ENCODE data around the gene TGM6. TPM values are rescaled to one million over a fixed set of nuclear protein-coding genes. Genes with fewer than 3 reads are reported as not detected.

Gene TGM6
- polyA plus RNA-seq, 3 donors, result not detected

DNA sequence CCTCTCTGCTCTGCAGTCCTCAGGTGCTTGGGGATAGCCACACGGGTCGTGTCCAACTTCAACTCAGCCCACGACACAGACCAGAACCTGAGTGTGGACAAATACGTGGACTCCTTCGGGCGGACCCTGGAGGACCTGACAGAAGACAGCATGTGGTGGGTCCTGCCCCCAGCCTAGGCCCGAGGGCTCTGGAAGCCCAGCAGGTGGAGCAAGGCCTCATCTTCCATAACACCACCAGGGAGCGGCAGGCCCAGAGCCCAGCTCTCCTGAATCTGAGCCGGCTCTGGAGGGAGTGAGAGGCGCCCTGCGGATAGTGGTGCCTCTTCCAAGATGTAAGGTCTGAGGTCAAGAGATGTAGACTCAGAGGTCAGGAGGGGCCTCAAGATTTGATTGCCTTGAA is 19.6 kb downstream of the TGM6 start:
- H3K4me2 ChIP-seq (replicated peaks; ENCODE audit: extremely low read depth, low read length, poor library complexity, severe bottlenecking), result no peak overlapping the region
- peaks cover 0 to 18% (median 17%) of the 10 kb centered on the region in 3 donors for H3K27me3 Mint-ChIP-seq (ENCODE audit: low read depth in 3 of 3)
- H3K27me3 ChIP-seq (ENCODE audit: control insufficient read depth in 2 of 2, insufficient read depth in 2 of 2, low read length in 2 of 2), result no peaks in the 10 kb centered on the region
- no peaks in the 10 kb centered on the region for H3K36me3 Mint-ChIP-seq
- no peaks in the 10 kb centered on the region for H3K4me1 ChIP-seq (ENCODE audit: control insufficient read depth in 1 of 2, insufficient read depth in 2 of 2, low read length in 2 of 2)
- TF ChIP-seq, protein P1, sequence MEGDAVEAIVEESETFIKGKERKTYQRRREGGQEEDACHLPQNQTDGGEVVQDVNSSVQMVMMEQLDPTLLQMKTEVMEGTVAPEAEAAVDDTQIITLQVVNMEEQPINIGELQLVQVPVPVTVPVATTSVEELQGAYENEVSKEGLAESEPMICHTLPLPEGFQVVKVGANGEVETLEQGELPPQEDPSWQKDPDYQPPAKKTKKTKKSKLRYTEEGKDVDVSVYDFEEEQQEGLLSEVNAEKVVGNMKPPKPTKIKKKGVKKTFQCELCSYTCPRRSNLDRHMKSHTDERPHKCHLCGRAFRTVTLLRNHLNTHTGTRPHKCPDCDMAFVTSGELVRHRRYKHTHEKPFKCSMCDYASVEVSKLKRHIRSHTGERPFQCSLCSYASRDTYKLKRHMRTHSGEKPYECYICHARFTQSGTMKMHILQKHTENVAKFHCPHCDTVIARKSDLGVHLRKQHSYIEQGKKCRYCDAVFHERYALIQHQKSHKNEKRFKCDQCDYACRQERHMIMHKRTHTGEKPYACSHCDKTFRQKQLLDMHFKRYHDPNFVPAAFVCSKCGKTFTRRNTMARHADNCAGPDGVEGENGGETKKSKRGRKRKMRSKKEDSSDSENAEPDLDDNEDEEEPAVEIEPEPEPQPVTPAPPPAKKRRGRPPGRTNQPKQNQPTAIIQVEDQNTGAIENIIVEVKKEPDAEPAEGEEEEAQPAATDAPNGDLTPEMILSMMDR (IDR thresholded peaks at IDR 0.05), result no peak
- H3K27ac ChIP-seq (ENCODE audit: low read depth in 1 of 2, low read length in 2 of 2), result no peak overlapping the region
- no peak overlapping the region for H3K9ac ChIP-seq (ENCODE audit: insufficient read depth, low read length, poor library complexity, severe bottlenecking)
- H2AFZ ChIP-seq (ENCODE audit: insufficient read depth, low read depth, low read length, poor library complexity, severe bottlenecking), result no peak overlapping the region
- H3K36me3 ChIP-seq (replicated peaks in 1 of 2; ENCODE audit: control insufficient read depth in 1 of 2, insufficient read depth in 2 of 2, low read length in 2 of 2), result no peaks in the 10 kb centered on the region
- H3K27ac Mint-ChIP-seq, result no peak overlapping the region
- peaks cover 10 to 26% of the 10 kb centered on the region in 2 donors for H3K9me3 ChIP-seq (replicated peaks in 1 of 2; ENCODE audit: control insufficient read depth in 1 of 2, insufficient read depth in 1 of 2, low read length in 2 of 2)
- H3K9me3 Mint-ChIP-seq, result peaks cover 15 to 38% (median 33%) of the 10 kb centered on the region in 7 donors
- H3K4me1 Mint-ChIP-seq, result no peaks in the 10 kb centered on the region
- H4K20me1 ChIP-seq (ENCODE audit: insufficient read depth, low read length), result no peaks in the 10 kb centered on the region
- 97% methylated on average over 7 of the region's 11 CpGs for WGBS (ENCODE audit: insufficient coverage)
- intact Hi-C loops (cut with micrococcal nuclease), result no loop called here
- DNase-seq, result no peak
- H3K4me3 ChIP-seq (replicated peaks in 1 of 3; ENCODE audit: low read depth in 2 of 3, low read length in 3 of 3), result no peak overlapping the region
- H3K79me2 ChIP-seq (ENCODE audit: insufficient read depth, low read length), result no peaks in the 10 kb centered on the region
- no peak overlapping the region for H3K4me3 Mint-ChIP-seq

DNA sequence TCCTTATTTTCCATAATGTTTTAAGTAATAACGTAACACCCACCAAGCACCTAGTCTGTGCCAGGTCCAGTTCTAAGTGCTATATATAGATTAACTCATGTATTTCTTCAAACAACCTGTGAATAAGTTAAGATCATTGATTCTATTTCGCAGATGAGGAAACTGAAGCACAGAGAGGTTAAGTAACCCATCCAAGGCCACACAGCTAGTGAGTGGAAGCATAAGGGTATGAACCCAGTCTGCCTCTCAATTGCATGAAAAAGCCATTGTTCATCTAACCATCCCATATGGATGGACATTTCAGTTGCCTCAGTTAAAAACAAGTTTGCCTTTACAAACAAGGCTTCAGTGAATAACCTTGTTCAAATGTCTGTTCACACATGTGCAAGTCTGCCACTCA is 20.8 kb downstream of the TGM6 start:
- H3K79me2 ChIP-seq (ENCODE audit: insufficient read depth, low read length), result no peaks in the 10 kb centered on the region
- H3K27me3 ChIP-seq (ENCODE audit: control insufficient read depth in 2 of 2, insufficient read depth in 2 of 2, low read length in 2 of 2), result no peaks in the 10 kb centered on the region
- H3K27ac Mint-ChIP-seq, result no peak overlapping the region
- H3K4me1 ChIP-seq (ENCODE audit: control insufficient read depth in 1 of 2, insufficient read depth in 2 of 2, low read length in 2 of 2), result no peaks in the 10 kb centered on the region
- no peak overlapping the region for H3K9ac ChIP-seq (ENCODE audit: insufficient read depth, low read length, poor library complexity, severe bottlenecking)
- H2AFZ ChIP-seq (ENCODE audit: insufficient read depth, low read depth, low read length, poor library complexity, severe bottlenecking), result no peak overlapping the region
- peaks cover 0 to 18% (median 16%) of the 10 kb centered on the region in 3 donors for H3K27me3 Mint-ChIP-seq (ENCODE audit: low read depth in 3 of 3)
- TF ChIP-seq, protein P1 (IDR thresholded peaks at IDR 0.05), result no peak
- H3K4me3 ChIP-seq (replicated peaks in 1 of 3; ENCODE audit: low read depth in 2 of 3, low read length in 3 of 3), result no peak overlapping the region
- H3K4me1 Mint-ChIP-seq, result no peaks in the 10 kb centered on the region
- H3K27ac ChIP-seq (ENCODE audit: low read depth in 1 of 2, low read length in 2 of 2), result no peak overlapping the region
- no peaks in the 10 kb centered on the region for H4K20me1 ChIP-seq (ENCODE audit: insufficient read depth, low read length)
- H3K36me3 Mint-ChIP-seq, result no peaks in the 10 kb centered on the region
- H3K9me3 Mint-ChIP-seq, result peaks cover 14 to 38% (median 29%) of the 10 kb centered on the region in 7 donors
- H3K9me3 ChIP-seq (replicated peaks in 1 of 2; ENCODE audit: control insufficient read depth in 1 of 2, insufficient read depth in 1 of 2, low read length in 2 of 2), result peaks cover 10 to 26% of the 10 kb centered on the region in 2 donors
- no peaks in the 10 kb centered on the region for H3K36me3 ChIP-seq (replicated peaks in 1 of 2; ENCODE audit: control insufficient read depth in 1 of 2, insufficient read depth in 2 of 2, low read length in 2 of 2)
- no peak overlapping the region for H3K4me2 ChIP-seq (replicated peaks; ENCODE audit: extremely low read depth, low read length, poor library complexity, severe bottlenecking)
- no peak overlapping the region for H3K4me3 Mint-ChIP-seq
- no peak for DNase-seq
- WGBS (ENCODE audit: insufficient coverage), result no CpG with 5 or more reads among the region's 2 CpGs
- intact Hi-C loops (cut with micrococcal nuclease), result no loop called here
